ENCODE data around the gene NOS2.

GRCh38 chr17:27751622-27752490, 48.5 kb downstream of the NOS2 start:
- no peak for TF ChIP-seq POLR2A (IDR thresholded peaks at IDR 0.05; ENCODE audit: low read depth, low read length)
- TF ChIP-seq POLR2AphosphoS5 (IDR thresholded peaks at IDR 0.05; ENCODE audit: low read depth, low read length): no peak
- no peak for TF ChIP-seq TAF1 (IDR thresholded peaks at IDR 0.05; ENCODE audit: low read depth, low read length)
- no peak for TF ChIP-seq SPI1 (IDR thresholded peaks at IDR 0.05; ENCODE audit: low read depth, low read length)
- TF ChIP-seq POU2F2 (IDR thresholded peaks at IDR 0.05; ENCODE audit: low read depth, low read length): no peak
